HCT116 (cell line): Measurements from ENCODE around the gene MAP3K2. TPM values are rescaled to one million over a fixed set of nuclear protein-coding genes. Genes with fewer than 3 reads are reported as not detected.
"Not testable (repeated sequence)": the region's sequence is repeated elsewhere in the genome, so short reads cannot be mapped to it uniquely, and the experiment has no call there.

Experiments used
- ATAC-seq: fragments of 200-7000 bp; cut with Tn5 transposase; 2 replicates; pipeline ENCODE4 v1.9.1; 2020; ENCODE audit warnings: mild to moderate bottlenecking, moderate library complexity
- BruUV-seq: library from RNA; stranded (reverse); fragments of 400-500 nt; replicated peaks from 2 replicates; lab custom pipeline; 2021; lab: Mats Ljungman, UMichigan
- CTCF ChIA-PET: fragments of 300-600 bp; sonication (Branson Sonifier 250); formaldehyde crosslinking; loops from one replicate; lab custom pipeline; 2021; ENCODE audit warnings: antibody characterized with exemption; lab: Charles Lee
- POLR2A ChIA-PET: fragments of 300-600, 350-600 bp; sonication (Branson Sonifier 250); formaldehyde crosslinking; loops from one replicate; lab custom pipeline; 2021; ENCODE audit warnings: antibody characterized with exemption; lab: Charles Lee
- RAD21 ChIA-PET, 2 experiments: fragments of 300-600 bp; sonication (Branson Sonifier 250); formaldehyde crosslinking; loops; one replicate each; lab custom pipeline; 2023; ENCODE audit warnings: low total read pairs in 2 of 2; ENCODE audit not compliant: uncharacterized antibody in 2 of 2, unreplicated experiment in 2 of 2, low non-redundant PET in 1 of 2; lab: Charles Lee
- DNase-seq: peaks from one replicate; pipeline ENCODE4 v3.0.0-alpha.2; 2010; ENCODE audit warnings: low read depth, low spot score
- H2AFZ ChIP-seq: fragments of 200-600 bp; shearing (Covaris generic), sonication (generic); 2 replicates; pipeline ENCODE4 v1.6.1; 2017; ENCODE audit warnings: low read depth, mixed run types, mixed read lengths, antibody characterized with exemption, low read length; ENCODE audit not compliant: poor library complexity, severe bottlenecking
- H3K27ac ChIP-seq: 2 replicates; pipeline ENCODE4 v1.5.1; 2012; ENCODE audit warnings: low read depth, low read length
- H3K27me3 ChIP-seq: fragments of 200-600 bp; sonication (generic); 2 replicates; pipeline ENCODE4 v1.6.1; 2016; ENCODE audit warnings: mixed run types, low read length, mixed read lengths; ENCODE audit not compliant: insufficient read depth
- H3K36me3 ChIP-seq, 2 experiments: fragments of 200-500 bp in 1 of 2; fragments of 200-600 bp in 1 of 2; sonication (Bioruptor generic) in 1 of 2; sonication (generic) in 1 of 2; 2 replicates each; pipeline versions ENCODE4 v1.5.1 to v1.6.1; 2014 to 2016; ENCODE audit warnings: low read length in 2 of 2, inconsistent platforms in 1 of 2, mixed read lengths in 1 of 2, mixed run types in 1 of 2; ENCODE audit not compliant: insufficient read depth in 2 of 2, control insufficient read depth in 1 of 2
- H3K4me1 ChIP-seq, 2 experiments: fragments of 200-600 bp in 1 of 2; sonication (generic) in 1 of 2; 2 replicates each; pipeline versions ENCODE4 v1.5.1 to v1.6.1; 2012 to 2017; ENCODE audit warnings: low read length in 2 of 2, inconsistent platforms in 1 of 2, mild to moderate bottlenecking in 1 of 2, mixed read lengths in 1 of 2, mixed run types in 1 of 2, moderate library complexity in 1 of 2; ENCODE audit not compliant: insufficient read depth in 2 of 2, control insufficient read depth in 1 of 2
- H3K4me2 ChIP-seq: fragments of 200-600 bp; sonication (generic); 2 replicates; pipeline ENCODE4 v1.6.1; 2017; ENCODE audit warnings: mixed run types, low read length, mixed read lengths
- H3K4me3 ChIP-seq, 2 experiments: fragments of 200-600 bp in 1 of 2; sonication (generic) in 1 of 2; replicated peaks in 1 of 2; 2 replicates each; pipeline ENCODE4 v1.5.1; 2011 to 2016; ENCODE audit warnings: low read length in 2 of 2, control low read depth in 1 of 2, low read depth in 1 of 2, mild to moderate bottlenecking in 1 of 2, mixed read lengths in 1 of 2, mixed run types in 1 of 2
- H3K79me2 ChIP-seq: fragments of 200-600 bp; sonication (generic); 2 replicates; pipeline ENCODE4 v1.6.1; 2017; ENCODE audit warnings: mild to moderate bottlenecking, mixed run types, low read length, moderate library complexity, mixed read lengths; ENCODE audit not compliant: insufficient read depth
- H3K9ac ChIP-seq: fragments of 200-600 bp; sonication (generic); 2 replicates; pipeline ENCODE4 v1.6.1; 2016; ENCODE audit warnings: low read length, mixed read lengths
- H3K9me2 ChIP-seq: fragments of 200-600 bp; sonication (generic), shearing (Covaris generic); 2 replicates; pipeline ENCODE4 v1.6.1; 2017; ENCODE audit warnings: mixed run types, mild to moderate bottlenecking, moderate library complexity; ENCODE audit not compliant: insufficient read depth
- H3K9me3 ChIP-seq, 2 experiments: fragments of 200-500 bp in 1 of 2; fragments of 200-600 bp in 1 of 2; sonication (Bioruptor generic) in 1 of 2; sonication (generic) in 1 of 2; 2 replicates each; pipeline ENCODE4 v1.6.1; 2014 to 2017; ENCODE audit warnings: low read length in 2 of 2, mixed read lengths in 2 of 2, inconsistent platforms in 1 of 2, low read depth in 1 of 2, mild to moderate bottlenecking in 1 of 2, mixed run types in 1 of 2, moderate library complexity in 1 of 2; ENCODE audit not compliant: control insufficient read depth in 1 of 2, insufficient read depth in 1 of 2
- H4K20me1 ChIP-seq: fragments of 200-600 bp; sonication (generic), shearing (Covaris generic); 2 replicates; pipeline ENCODE4 v1.6.1; 2017; ENCODE audit warnings: mixed run types, mild to moderate bottlenecking, moderate library complexity; ENCODE audit not compliant: insufficient read depth
- ELF1 ChIP-seq: IDR thresholded peaks from 2 replicates; pipeline ENCODE4 v1.6.1; 2012; ENCODE audit warnings: low read depth, borderline replicate concordance
- FOSL1 ChIP-seq: IDR thresholded peaks from 2 replicates; pipeline ENCODE4 v1.6.1; 2012; ENCODE audit warnings: low read depth
- POLR2A ChIP-seq: IDR thresholded peaks from 2 replicates; pipeline ENCODE4 v1.7.0; 2011; ENCODE audit warnings: borderline replicate concordance; ENCODE audit not compliant: insufficient read depth, insufficient read length; ENCODE audit errors: extremely low read depth
- SP1 ChIP-seq: IDR thresholded peaks from 2 replicates; pipeline ENCODE4 v1.6.1; 2012; ENCODE audit warnings: low read depth
- YY1 ChIP-seq: IDR thresholded peaks from 2 replicates; pipeline ENCODE4 v1.6.1; 2011; ENCODE audit warnings: low read length, low read depth, moderate library complexity, mild to moderate bottlenecking; ENCODE audit not compliant: insufficient replicate concordance; ENCODE audit errors: extremely low read depth
- intact Hi-C: fragments of 100-400 bp; cut with micrococcal nuclease; formaldehyde crosslinking; loops from 2 replicates; pipeline ENCODE4 v1.10.0; 2022
- total RNA-seq: library from RNA; stranded (reverse); gene quantifications from one replicate; pipeline ENCODE4 v1.2.1, GENCODE V29; 2021; ENCODE audit not compliant: unreplicated experiment
- TF ChIP-seq, protein P1 (sequence below), 3 experiments: fragments of 200-600 bp in 1 of 3; sonication (generic) in 1 of 3; IDR thresholded peaks in 2 of 3; conservative IDR thresholded peaks in 1 of 3; 2 replicates each; pipeline ENCODE4 v1.5.1; 2012 to 2017; ENCODE audit warnings: low read depth in 2 of 3, low read length in 2 of 3, antibody characterized with exemption in 1 of 3, borderline replicate concordance in 1 of 3, control low read depth in 1 of 3, mild to moderate bottlenecking in 1 of 3, mixed read lengths in 1 of 3, mixed run types in 1 of 3, moderate library complexity in 1 of 3; ENCODE audit not compliant: insufficient read depth in 1 of 3

MAP3K2 gene
- total RNA-seq, 1 experiment from 2014 or later = 44.5 TPM

DNA sequence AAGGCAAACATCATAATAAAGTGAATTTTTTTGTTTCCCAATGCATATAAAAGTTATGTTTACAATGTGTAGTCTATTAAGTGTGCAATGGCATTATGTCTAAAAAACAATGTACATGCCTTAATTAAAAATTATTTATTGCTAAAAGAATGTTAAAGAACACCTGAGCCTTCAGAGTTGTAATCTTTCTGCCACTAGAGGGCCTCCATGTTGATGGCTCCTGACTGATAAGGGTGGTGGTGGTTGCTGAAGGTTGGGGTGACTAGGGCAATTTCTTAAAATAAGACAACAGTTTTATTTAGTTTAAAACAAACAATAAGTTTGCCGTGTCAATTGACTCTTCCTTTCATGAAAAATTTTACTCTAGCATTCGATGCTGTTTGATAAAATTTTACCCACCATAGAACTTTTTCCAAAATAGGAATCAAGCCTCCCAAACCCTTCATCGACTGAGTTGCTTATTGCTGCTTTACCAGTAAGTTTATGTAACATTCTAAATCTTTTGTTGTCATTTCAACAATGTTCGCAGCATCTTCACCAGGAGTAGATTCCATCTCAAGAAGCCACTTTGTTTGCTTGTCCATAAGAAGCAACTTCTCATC lies 32.3 kb downstream of the MAP3K2 start (continued):
- TF ChIP-seq, protein P1, sequence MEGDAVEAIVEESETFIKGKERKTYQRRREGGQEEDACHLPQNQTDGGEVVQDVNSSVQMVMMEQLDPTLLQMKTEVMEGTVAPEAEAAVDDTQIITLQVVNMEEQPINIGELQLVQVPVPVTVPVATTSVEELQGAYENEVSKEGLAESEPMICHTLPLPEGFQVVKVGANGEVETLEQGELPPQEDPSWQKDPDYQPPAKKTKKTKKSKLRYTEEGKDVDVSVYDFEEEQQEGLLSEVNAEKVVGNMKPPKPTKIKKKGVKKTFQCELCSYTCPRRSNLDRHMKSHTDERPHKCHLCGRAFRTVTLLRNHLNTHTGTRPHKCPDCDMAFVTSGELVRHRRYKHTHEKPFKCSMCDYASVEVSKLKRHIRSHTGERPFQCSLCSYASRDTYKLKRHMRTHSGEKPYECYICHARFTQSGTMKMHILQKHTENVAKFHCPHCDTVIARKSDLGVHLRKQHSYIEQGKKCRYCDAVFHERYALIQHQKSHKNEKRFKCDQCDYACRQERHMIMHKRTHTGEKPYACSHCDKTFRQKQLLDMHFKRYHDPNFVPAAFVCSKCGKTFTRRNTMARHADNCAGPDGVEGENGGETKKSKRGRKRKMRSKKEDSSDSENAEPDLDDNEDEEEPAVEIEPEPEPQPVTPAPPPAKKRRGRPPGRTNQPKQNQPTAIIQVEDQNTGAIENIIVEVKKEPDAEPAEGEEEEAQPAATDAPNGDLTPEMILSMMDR (IDR thresholded peaks at IDR 0.05 in 2 of 3, conservative IDR thresholded peaks at IDR 0.05 in 1 of 3; ENCODE audit: borderline replicate concordance in 1 of 3, insufficient read depth in 1 of 3, low read depth in 2 of 3, low read length in 2 of 3) = peak; percentile 39 to 83 (median 74); a peak in 5 of 6 replicates
- TF ChIP-seq FOSL1 (no peak), SP1 (no peak), ELF1 (no peak), POLR2A (no peak), YY1 (no peak)
- TF ChIP-seq, all 23 proteins: peak for 2

DNA sequence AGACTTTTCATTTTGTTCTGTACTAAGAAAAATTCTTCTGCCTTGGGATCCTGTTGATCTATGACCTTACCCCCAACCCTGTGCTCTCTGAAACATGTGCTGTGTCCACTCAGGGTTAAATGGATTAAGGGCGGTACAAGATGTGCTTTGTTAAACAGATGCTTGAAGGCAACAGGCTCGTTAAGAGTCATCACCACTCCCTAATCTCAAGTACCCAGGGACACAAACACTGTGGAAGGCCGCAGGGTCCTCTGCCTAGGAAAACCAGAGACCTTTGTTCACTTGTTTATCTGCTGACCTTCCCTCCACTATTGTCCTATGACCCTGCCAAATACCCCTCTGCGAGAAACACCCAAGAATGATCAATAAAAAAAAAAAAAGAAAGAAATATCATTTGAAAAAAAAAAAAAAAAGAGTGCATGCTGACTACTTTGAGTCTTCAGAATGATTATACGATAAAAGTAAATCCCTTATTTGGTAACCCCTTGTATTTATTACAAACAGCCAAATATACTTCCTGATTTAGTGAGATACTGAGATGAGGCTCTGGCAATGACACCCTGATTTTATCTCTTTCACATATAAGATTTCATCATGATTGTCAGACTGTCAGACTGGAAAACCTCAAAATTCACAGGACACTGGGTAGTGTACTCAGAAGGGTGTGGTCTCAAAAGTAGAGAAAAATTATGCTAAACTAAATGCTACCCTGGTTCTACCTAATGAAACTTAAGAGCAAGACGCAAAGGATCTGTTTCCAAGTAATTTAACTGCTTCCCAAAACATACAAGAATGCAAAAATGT lies 33.7 kb downstream of the MAP3K2 start:
- H3K9ac ChIP-seq, H3K27ac ChIP-seq, H3K27me3 ChIP-seq, H3K36me3 ChIP-seq, H3K9me2 ChIP-seq, H3K4me1 ChIP-seq, H3K9me3 ChIP-seq, H3K4me3 ChIP-seq, H3K4me2 ChIP-seq, H2AFZ ChIP-seq, POLR2A ChIA-PET, DNase-seq, ATAC-seq, RAD21 ChIA-PET, intact Hi-C loops, BruUV-seq, CTCF ChIA-PET: not testable (repeated sequence)
- H3K79me2 ChIP-seq = peaks cover 38% of the 10 kb centered on the region
- H4K20me1 ChIP-seq = peaks cover 12% of the 10 kb centered on the region; the same call in 1 of the 2 replicates

DNA sequence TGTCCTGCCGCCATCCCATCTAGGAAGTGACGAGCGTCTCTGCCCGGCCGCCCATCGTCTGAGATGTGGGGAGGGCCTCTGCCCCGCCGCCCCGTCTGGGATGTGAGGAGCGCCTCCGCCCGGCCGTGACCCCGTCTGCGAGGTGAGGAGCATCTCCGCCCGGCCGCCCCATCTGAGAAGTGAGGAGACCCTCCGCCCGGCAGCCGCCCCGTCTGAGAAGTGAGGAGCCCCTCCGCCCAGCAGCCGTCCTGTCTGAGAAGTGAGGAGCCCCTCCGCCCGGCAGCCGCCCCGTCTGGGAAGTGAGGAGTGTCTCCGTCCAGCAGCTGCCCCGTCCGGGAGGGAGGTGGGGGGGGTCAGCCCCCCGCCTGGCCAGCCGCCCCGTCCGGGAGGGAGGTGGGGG lies 34.6 kb downstream of the MAP3K2 start:
- H3K9me2 ChIP-seq, H3K9ac ChIP-seq, RAD21 ChIA-PET, H3K4me3 ChIP-seq, POLR2A ChIA-PET, intact Hi-C loops, DNase-seq, H3K9me3 ChIP-seq, BruUV-seq, H3K27me3 ChIP-seq, H3K36me3 ChIP-seq, H2AFZ ChIP-seq, CTCF ChIA-PET, H3K27ac ChIP-seq, H3K4me2 ChIP-seq, ATAC-seq, H3K4me1 ChIP-seq: not testable (repeated sequence)
- H3K79me2 ChIP-seq = peaks cover 35% of the 10 kb centered on the region
- peaks cover 12% of the 10 kb centered on the region; the same call in 1 of the 2 replicates for H4K20me1 ChIP-seq
